ENCODE results near the gene NR1H3.
A peak's percentile ranks its signal among the peaks of the same experiment; 100 is the strongest.

Gene NR1H3

GRCh38 chr11:47213950-47214565, 43.7 kb upstream of the NR1H3 start:
- peak; percentile 65 to 96 for DNase-seq (ENCODE audit: low read depth in 1 of 2, low spot score in 1 of 2)
- H3K4me3 ChIP-seq (replicated peaks; ENCODE audit: insufficient read depth, low read length), result peak overlapping the region; percentile 52
- peak overlapping the region; percentile 97 for H3K27ac ChIP-seq (replicated peaks)
- no peaks in the 10 kb centered on the region for H3K27me3 ChIP-seq (ENCODE audit: insufficient read depth, poor library complexity, severe bottlenecking)
- TF ChIP-seq REST (IDR thresholded peaks at IDR 0.05; ENCODE audit: insufficient replicate concordance, low read depth) (peak; percentile 50), GABPA (IDR thresholded peaks at IDR 0.05; ENCODE audit: low read depth) (no peak), POLR2AphosphoS5 (IDR thresholded peaks at IDR 0.05; ENCODE audit: low read depth) (peak; percentile 59; the same call in 1 of the 2 replicates)

GRCh38 chr11:47215366-47215910, 42.4 kb upstream of the NR1H3 start:
- Histone ChIP-seq H3K27me3 (ENCODE audit: insufficient read depth, poor library complexity, severe bottlenecking) (no peaks in the 10 kb centered on the region), H3K27ac (replicated peaks) (peak overlapping the region; percentile 97), H3K4me3 (replicated peaks; ENCODE audit: insufficient read depth, low read length) (peak overlapping the region; percentile 52)
- TF ChIP-seq SPI1 (IDR thresholded peaks at IDR 0.05; ENCODE audit: borderline replicate concordance, low read depth) (no peak), CTCF (IDR thresholded peaks at IDR 0.05; ENCODE audit: insufficient read depth, low read length) (no peak), REST (IDR thresholded peaks at IDR 0.05; ENCODE audit: insufficient replicate concordance, low read depth) (no peak), GABPA (IDR thresholded peaks at IDR 0.05; ENCODE audit: low read depth) (no peak), POLR2AphosphoS5 (IDR thresholded peaks at IDR 0.05; ENCODE audit: low read depth) (no peak)
- DNase-seq (ENCODE audit: low read depth in 1 of 2, low spot score in 1 of 2), result no peak

GRCh38 chr11:47216121-47216798, 41.5 kb upstream of the NR1H3 start:
- peak overlapping the region; percentile 97 for H3K27ac ChIP-seq (replicated peaks)
- TF ChIP-seq GABPA (IDR thresholded peaks at IDR 0.05; ENCODE audit: low read depth) (no peak), REST (IDR thresholded peaks at IDR 0.05; ENCODE audit: insufficient replicate concordance, low read depth) (no peak), CTCF (IDR thresholded peaks at IDR 0.05; ENCODE audit: insufficient read depth, low read length) (no peak), POLR2AphosphoS5 (IDR thresholded peaks at IDR 0.05; ENCODE audit: low read depth) (no peak), SPI1 (IDR thresholded peaks at IDR 0.05; ENCODE audit: borderline replicate concordance, low read depth) (no peak)
- DNase-seq (ENCODE audit: low read depth in 1 of 2, low spot score in 1 of 2), result peak in 1 of 2 experiments; percentile 43
- H3K27me3 ChIP-seq (ENCODE audit: insufficient read depth, poor library complexity, severe bottlenecking), result no peaks in the 10 kb centered on the region
- H3K4me3 ChIP-seq (replicated peaks; ENCODE audit: insufficient read depth, low read length), result peak overlapping the region; percentile 52

All from HL-60 (cell line).